ENCODE results near the gene THTPA. TPM values are rescaled to one million over a fixed set of nuclear protein-coding genes. Genes with fewer than 3 reads are reported as not detected.
A peak's percentile ranks its signal among the peaks of the same experiment; 100 is the strongest.

Gene THTPA
- total RNA-seq, 1 donor from 2014 or later = 16.7 TPM

GRCh38 chr14:23550131-23550811 is 5.8 kb upstream of the THTPA start:
- no peak for DNase-seq (ENCODE audit: low spot score)

- DNase-seq (ENCODE audit: low spot score) = no peak
Observed at GRCh38 chr14:23550812-23551265, 5.2 kb upstream of the THTPA start.

GRCh38 chr14:23551266-23552028 is 4.6 kb upstream of the THTPA start, which contains the start of gene ZFHX2:
TSS of gene ZFHX2 (minus strand) at chr14:23551765. CDS start at chr14:23535325, 16,440 bp downstream.
- DNase-seq (ENCODE audit: low spot score) = peak; percentile 94

GRCh38 chr14:23555533-23555881 is 564 bp upstream of the THTPA start:
- DNase-seq (ENCODE audit: low spot score) = no peak

- no peak for DNase-seq (ENCODE audit: low spot score)
Observed at GRCh38 chr14:23556700-23557440, 799 bp downstream of the THTPA start.

GRCh38 chr14:23557521-23557920 is 1.4 kb downstream of the THTPA start:
- no peak for DNase-seq (ENCODE audit: low spot score)

GRCh38 chr14:23557946-23558345 is 1.9 kb downstream of the THTPA start:
- no peak for DNase-seq (ENCODE audit: low spot score)

GRCh38 chr14:23558346-23559009 is 2.4 kb downstream of the THTPA start:
- DNase-seq (ENCODE audit: low spot score) = no peak

- DNase-seq (ENCODE audit: low spot score) = no peak
Observed at GRCh38 chr14:23559010-23559925, 3.2 kb downstream of the THTPA start.

- no peak for DNase-seq (ENCODE audit: low spot score)
Observed at GRCh38 chr14:23559926-23560520, 4.0 kb downstream of the THTPA start.

GRCh38 chr14:23561259-23561658 is 5.2 kb downstream of the THTPA start:
- no peak for DNase-seq (ENCODE audit: low spot score)

GRCh38 chr14:23561873-23562821 is 6.1 kb downstream of the THTPA start:
- DNase-seq (ENCODE audit: low spot score) = no peak

GRCh38 chr14:23562822-23563472 is 6.9 kb downstream of the THTPA start:
- no peak for DNase-seq (ENCODE audit: low spot score)

- DNase-seq (ENCODE audit: low spot score) = no peak
Observed at GRCh38 chr14:23563473-23564180, 7.6 kb downstream of the THTPA start.

GRCh38 chr14:23564181-23564812 is 8.2 kb downstream of the THTPA start:
- DNase-seq (ENCODE audit: low spot score) = no peak

GRCh38 chr14:23564876-23565275 is 8.8 kb downstream of the THTPA start:
- DNase-seq (ENCODE audit: low spot score) = no peak

- DNase-seq (ENCODE audit: low spot score) = no peak
Observed at GRCh38 chr14:23565626-23566025, 9.6 kb downstream of the THTPA start.

Measured in mesenteric fat pad (tissue), 1 donor.